HG02885 (cell line): ENCODE results near the gene GOSR1.
"Not testable (repeated sequence)": the region's sequence is repeated elsewhere in the genome, so short reads cannot be mapped to it uniquely, and the experiment has no call there.

ENCODE experiments used
- ATAC-seq: cut with Tn5 transposase; IDR thresholded peaks from one replicate; pipeline ENCODE4 v1.9.1; 2021; ENCODE audit warnings: mild to moderate bottlenecking; ENCODE audit not compliant: unreplicated experiment, poor library complexity

The GOSR1 gene

GRCh38 chr17:30572651-30573554 is 95.7 kb downstream of the GOSR1 start:
- not testable (repeated sequence) for ATAC-seq

DNA sequence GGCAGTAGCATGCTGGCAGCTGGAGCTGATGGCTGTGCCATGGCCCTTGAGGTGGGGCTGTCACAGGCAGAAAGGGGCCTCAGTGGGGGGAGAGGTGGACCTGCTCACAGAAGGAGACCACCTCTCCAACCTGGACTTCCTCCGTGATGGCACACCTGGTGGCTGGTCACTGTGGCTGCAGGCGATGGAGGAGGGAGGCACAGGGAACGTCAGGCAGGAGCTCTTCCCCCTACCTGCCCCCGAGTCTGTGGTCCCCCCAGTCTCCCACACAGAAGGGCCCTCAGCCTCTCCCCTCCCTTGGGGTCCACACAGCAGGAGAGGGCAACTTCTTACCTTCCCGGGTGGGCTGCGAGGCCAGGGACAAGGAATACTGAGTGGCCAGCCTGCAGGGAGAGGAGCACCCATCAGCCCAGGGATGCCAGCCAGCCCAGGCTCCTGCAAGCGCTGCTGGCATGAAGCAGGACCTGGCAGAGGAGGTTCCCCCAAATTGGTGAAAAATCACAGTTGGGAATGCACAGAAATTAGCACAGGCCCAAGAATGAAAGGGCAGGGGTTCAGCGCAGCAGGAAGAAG is 96.5 kb downstream of the GOSR1 start:
- ATAC-seq = no peak

- not testable (repeated sequence) for ATAC-seq
Measured at GRCh38 chr17:30574309-30574708, 97.1 kb downstream of the GOSR1 start.

GRCh38 chr17:30574806-30575205 is 97.6 kb downstream of the GOSR1 start:
- ATAC-seq = not testable (repeated sequence)

GRCh38 chr17:30575648-30576325 is 98.6 kb downstream of the GOSR1 start:
- not testable (repeated sequence) for ATAC-seq

DNA sequence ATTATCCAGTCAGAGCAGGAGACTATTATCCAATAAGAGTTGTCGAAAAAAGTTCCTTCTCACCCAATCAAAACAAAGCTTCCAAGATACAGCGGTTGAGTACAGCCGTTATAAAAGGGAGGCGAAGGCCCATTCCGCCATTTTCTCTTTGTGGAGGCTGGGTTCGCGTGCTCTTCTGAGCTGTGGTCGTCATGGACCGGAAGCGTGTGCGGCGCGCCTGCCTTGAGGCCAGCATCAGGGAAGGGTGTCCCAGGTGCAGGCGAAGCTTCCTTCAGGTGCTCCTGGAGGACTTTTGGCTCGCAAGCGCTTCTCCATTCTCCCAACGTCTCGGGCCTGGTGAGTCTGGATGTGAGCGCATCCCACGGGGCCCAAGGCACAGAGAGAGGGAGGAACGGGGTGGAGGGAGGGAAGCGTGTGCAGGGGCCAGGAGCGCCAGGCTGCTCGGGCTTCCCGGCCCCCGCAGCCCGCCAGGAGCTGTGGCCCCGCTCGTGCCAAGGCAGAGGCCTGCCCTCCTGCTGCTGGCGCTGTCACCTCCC is 99.2 kb downstream of the GOSR1 start:
- no peak for ATAC-seq
